ENCODE results near the gene GPR75.

Gene GPR75

DNA sequence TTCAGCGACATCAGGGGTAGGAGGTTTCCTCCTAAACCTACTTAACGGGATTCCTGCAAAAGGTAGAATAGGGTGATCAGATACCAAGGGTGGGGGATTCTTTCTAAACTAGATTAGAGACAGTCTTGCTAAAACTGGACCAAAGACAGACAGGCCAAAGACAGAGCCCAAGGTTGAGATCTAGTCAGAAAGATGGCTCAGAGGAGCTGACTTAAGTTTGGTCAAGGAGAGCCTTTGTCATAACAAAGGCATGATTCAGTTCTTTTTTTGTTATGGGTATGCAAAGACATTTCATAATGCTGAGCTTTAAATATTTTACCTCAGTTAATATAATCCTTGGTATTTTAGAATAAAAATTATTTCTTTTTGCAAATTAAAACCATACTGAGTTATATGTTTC, 17.8 kb upstream of the GPR75 start:
- no peak overlapping the region for H3K4ac ChIP-seq (ENCODE audit: low read depth, low read length)
- no CpG with 5 or more reads among the region's 2 CpGs for WGBS (ENCODE audit: extremely low coverage, insufficient coverage, low lambda C conversion rate)
- H3K4me3 ChIP-seq (ENCODE audit: low read length): no peak overlapping the region
- no peaks in the 10 kb centered on the region for H3K4me1 ChIP-seq (ENCODE audit: control insufficient read depth, low read depth, low read length)
- H3K18ac ChIP-seq (ENCODE audit: low read length): no peak overlapping the region
- H3K79me2 ChIP-seq (ENCODE audit: control insufficient read depth, insufficient read depth, low read length): no peaks in the 10 kb centered on the region
- H3K4me2 ChIP-seq (ENCODE audit: low read length): no peak overlapping the region
- H3K36me3 ChIP-seq (ENCODE audit: control insufficient read depth, insufficient read depth, low read length): peaks cover 3% of the 10 kb centered on the region
- no peak overlapping the region for H2AK5ac ChIP-seq (ENCODE audit: low read length)
- no peak overlapping the region for H2BK120ac ChIP-seq (ENCODE audit: low read depth, low read length)
- H3K27me3 ChIP-seq (ENCODE audit: insufficient read depth, low read length, poor library complexity): no peaks in the 10 kb centered on the region
- no peak overlapping the region for H3K56ac ChIP-seq (ENCODE audit: low read length)
- H2BK5ac ChIP-seq (ENCODE audit: low read length): no peak overlapping the region
- no peaks in the 10 kb centered on the region for H3K79me1 ChIP-seq (ENCODE audit: low read length)
- H3K9ac ChIP-seq (ENCODE audit: low read length): no peak overlapping the region
- H3K23ac ChIP-seq (ENCODE audit: low read length): no peak overlapping the region
- H3K27ac ChIP-seq (ENCODE audit: low read depth, low read length): no peak overlapping the region
- no peak for DNase-seq
- no peak overlapping the region for H4K5ac ChIP-seq (ENCODE audit: low read length)
- H2BK15ac ChIP-seq (replicated peaks; ENCODE audit: low read depth): no peak overlapping the region
- no peak overlapping the region for H4K8ac ChIP-seq (ENCODE audit: low read depth, low read length)

DNA sequence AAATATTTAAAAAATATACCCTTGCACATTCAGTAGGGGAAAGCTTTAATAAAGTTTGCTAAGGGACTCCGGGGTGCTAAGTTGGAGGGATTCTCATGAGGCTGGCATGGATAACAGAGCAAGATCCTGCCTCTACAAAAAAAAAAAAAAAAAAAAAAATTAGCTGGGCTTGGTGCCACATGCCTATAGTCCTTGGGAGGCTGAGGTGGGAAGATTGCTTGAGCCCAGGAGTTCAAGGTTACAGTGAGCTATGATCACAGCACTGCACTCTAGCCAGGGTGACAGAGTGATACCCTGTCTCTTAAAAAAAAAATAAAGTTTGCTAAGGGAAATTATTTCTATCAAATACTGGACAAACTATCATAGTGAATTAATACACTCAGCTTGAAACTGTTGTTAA, 17.3 kb upstream of the GPR75 start:
- Histone ChIP-seq H3K27me3 (ENCODE audit: insufficient read depth, low read length, poor library complexity) (no peaks in the 10 kb centered on the region), H3K4me3 (ENCODE audit: low read length) (no peak overlapping the region), H3K36me3 (ENCODE audit: control insufficient read depth, insufficient read depth, low read length) (peaks cover 3% of the 10 kb centered on the region)

DNA sequence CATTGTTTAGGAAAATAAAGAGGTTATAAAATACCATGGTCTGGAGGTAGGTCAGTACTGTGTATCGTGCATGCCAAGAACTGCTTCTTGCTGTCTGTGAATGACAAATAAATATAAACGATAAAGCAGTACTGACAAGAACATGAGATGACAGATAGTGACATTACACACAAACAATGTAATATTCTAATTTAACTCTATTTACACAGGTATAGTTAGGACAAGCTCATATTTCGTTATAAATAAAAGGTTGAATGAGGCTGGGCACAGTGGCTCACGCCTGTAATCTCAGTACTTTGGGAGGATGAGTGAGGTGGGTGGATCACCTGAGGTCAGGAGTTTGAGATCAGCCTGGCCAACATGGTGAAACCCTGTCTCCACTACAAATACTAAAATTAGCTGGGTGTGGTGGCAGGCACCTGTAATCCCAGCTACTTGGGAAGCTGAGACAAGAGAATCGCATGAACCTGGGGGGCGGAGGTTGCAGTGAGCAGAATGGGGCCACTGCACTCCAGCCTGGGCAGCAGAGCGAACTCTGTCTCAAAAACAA, 14.7 kb upstream of the GPR75 start:
- Histone ChIP-seq H3K36me3 (ENCODE audit: control insufficient read depth, insufficient read depth, low read length) (peaks cover 3% of the 10 kb centered on the region), H3K23ac (ENCODE audit: low read length) (no peak overlapping the region), H3K27ac (ENCODE audit: low read depth, low read length) (no peak overlapping the region), H3K56ac (ENCODE audit: low read length) (no peak overlapping the region), H3K4me1 (ENCODE audit: control insufficient read depth, low read depth, low read length) (no peaks in the 10 kb centered on the region), H2AK5ac (ENCODE audit: low read length) (no peak overlapping the region), H3K18ac (ENCODE audit: low read length) (no peak overlapping the region), H2BK120ac (ENCODE audit: low read depth, low read length) (no peak overlapping the region), H3K9ac (ENCODE audit: low read length) (no peak overlapping the region), H3K4me3 (ENCODE audit: low read length) (no peak overlapping the region), H3K79me1 (ENCODE audit: low read length) (no peaks in the 10 kb centered on the region), H3K79me2 (ENCODE audit: control insufficient read depth, insufficient read depth, low read length) (no peaks in the 10 kb centered on the region), H4K8ac (ENCODE audit: low read depth, low read length) (no peak overlapping the region), H2BK15ac (replicated peaks; ENCODE audit: low read depth) (no peak overlapping the region), H2BK5ac (ENCODE audit: low read length) (no peak overlapping the region), H4K5ac (ENCODE audit: low read length) (no peak overlapping the region), H3K4me2 (ENCODE audit: low read length) (no peak overlapping the region), H3K27me3 (ENCODE audit: insufficient read depth, low read length, poor library complexity) (no peaks in the 10 kb centered on the region), H3K4ac (ENCODE audit: low read depth, low read length) (no peak overlapping the region)
- no peak for DNase-seq
- no CpG with 5 or more reads among the region's 7 CpGs for WGBS (ENCODE audit: extremely low coverage, insufficient coverage, low lambda C conversion rate)

More for the DNA sequence above, 17.3 kb upstream of the GPR75 start:
- Histone ChIP-seq H3K4me1 (ENCODE audit: control insufficient read depth, low read depth, low read length) (no peaks in the 10 kb centered on the region), H3K4ac (ENCODE audit: low read depth, low read length) (no peak overlapping the region), H3K23ac (ENCODE audit: low read length) (no peak overlapping the region), H2BK5ac (ENCODE audit: low read length) (no peak overlapping the region), H2BK15ac (replicated peaks; ENCODE audit: low read depth) (no peak overlapping the region), H2BK120ac (ENCODE audit: low read depth, low read length) (no peak overlapping the region), H3K79me2 (ENCODE audit: control insufficient read depth, insufficient read depth, low read length) (no peaks in the 10 kb centered on the region), H4K8ac (ENCODE audit: low read depth, low read length) (no peak overlapping the region), H3K4me2 (ENCODE audit: low read length) (no peak overlapping the region), H3K56ac (ENCODE audit: low read length) (no peak overlapping the region), H3K79me1 (ENCODE audit: low read length) (no peaks in the 10 kb centered on the region), H3K27ac (ENCODE audit: low read depth, low read length) (no peak overlapping the region), H2AK5ac (ENCODE audit: low read length) (no peak overlapping the region), H4K5ac (ENCODE audit: low read length) (no peak overlapping the region), H3K9ac (ENCODE audit: low read length) (no peak overlapping the region), H3K18ac (ENCODE audit: low read length) (no peak overlapping the region)
- no CpG with 5 or more reads among the region's 1 CpG for WGBS (ENCODE audit: extremely low coverage, insufficient coverage, low lambda C conversion rate)
- no peak for DNase-seq

DNA sequence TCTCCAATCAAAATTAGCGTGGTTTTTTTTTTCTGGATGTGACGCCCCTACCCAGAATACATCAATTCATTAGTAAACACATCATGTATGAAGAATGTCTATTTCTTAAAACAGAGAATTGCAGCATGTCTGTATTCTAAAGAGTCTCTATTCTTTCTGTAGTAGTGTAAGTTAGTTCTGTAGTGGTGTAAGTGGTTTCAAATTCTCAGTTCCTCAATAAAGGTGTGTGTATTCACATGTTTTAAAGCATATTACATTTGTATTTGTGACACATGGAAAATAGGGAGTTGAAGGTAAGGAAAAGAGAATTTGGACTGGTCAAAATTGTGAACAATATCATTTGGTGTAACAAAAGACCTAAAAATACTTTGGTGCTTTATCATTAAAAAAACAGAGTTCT, 8.0 kb upstream of the GPR75 start:
- H3K79me2 ChIP-seq (ENCODE audit: control insufficient read depth, insufficient read depth, low read length): no peaks in the 10 kb centered on the region
- WGBS (ENCODE audit: extremely low coverage, insufficient coverage, low lambda C conversion rate): no CpG with 5 or more reads among the region's 2 CpGs
- H3K27ac ChIP-seq (ENCODE audit: low read depth, low read length): no peak overlapping the region
- H2BK15ac ChIP-seq (replicated peaks; ENCODE audit: low read depth): no peak overlapping the region
- no peaks in the 10 kb centered on the region for H3K79me1 ChIP-seq (ENCODE audit: low read length)
- H2BK5ac ChIP-seq (ENCODE audit: low read length): no peak overlapping the region
- H3K4ac ChIP-seq (ENCODE audit: low read depth, low read length): no peak overlapping the region
- no peaks in the 10 kb centered on the region for H3K4me1 ChIP-seq (ENCODE audit: control insufficient read depth, low read depth, low read length)
- H3K4me2 ChIP-seq (ENCODE audit: low read length): no peak overlapping the region
- H2BK120ac ChIP-seq (ENCODE audit: low read depth, low read length): no peak overlapping the region
- H2AK5ac ChIP-seq (ENCODE audit: low read length): no peak overlapping the region
- peaks cover 2% of the 10 kb centered on the region for H3K36me3 ChIP-seq (ENCODE audit: control insufficient read depth, insufficient read depth, low read length)
- no peaks in the 10 kb centered on the region for H3K27me3 ChIP-seq (ENCODE audit: insufficient read depth, low read length, poor library complexity)
- no peak overlapping the region for H4K8ac ChIP-seq (ENCODE audit: low read depth, low read length)
- DNase-seq: no peak
- no peak overlapping the region for H4K5ac ChIP-seq (ENCODE audit: low read length)
- H3K9ac ChIP-seq (ENCODE audit: low read length): no peak overlapping the region
- H3K56ac ChIP-seq (ENCODE audit: low read length): no peak overlapping the region
- H3K23ac ChIP-seq (ENCODE audit: low read length): no peak overlapping the region
- no peak overlapping the region for H3K18ac ChIP-seq (ENCODE audit: low read length)
- H3K4me3 ChIP-seq (ENCODE audit: low read length): no peak overlapping the region

DNA sequence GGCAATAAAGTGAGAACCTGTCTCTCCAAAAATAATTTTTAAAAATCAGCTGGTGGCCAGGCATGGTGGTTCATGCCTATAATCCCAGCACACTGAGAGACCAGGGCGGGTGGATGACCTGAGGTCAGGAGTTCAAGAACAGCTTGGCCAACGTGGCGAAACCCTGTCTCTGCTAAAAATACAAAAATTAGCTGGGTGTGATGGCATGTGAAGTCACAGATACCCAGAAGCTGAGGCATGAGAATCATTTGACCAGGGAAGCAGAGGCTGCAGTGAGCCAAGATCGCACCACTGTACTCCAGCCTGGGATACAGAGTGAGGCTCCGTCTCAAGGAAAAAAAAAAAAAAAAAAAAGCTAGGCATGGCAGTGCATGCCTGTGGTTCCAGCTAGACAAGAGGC, 7.4 kb upstream of the GPR75 start:
- Histone ChIP-seq H3K9ac (ENCODE audit: low read length) (no peak overlapping the region), H4K5ac (ENCODE audit: low read length) (no peak overlapping the region), H3K27me3 (ENCODE audit: insufficient read depth, low read length, poor library complexity) (no peaks in the 10 kb centered on the region), H3K79me2 (ENCODE audit: control insufficient read depth, insufficient read depth, low read length) (no peaks in the 10 kb centered on the region), H3K18ac (ENCODE audit: low read length) (no peak overlapping the region), H3K4me1 (ENCODE audit: control insufficient read depth, low read depth, low read length) (no peaks in the 10 kb centered on the region), H3K4ac (ENCODE audit: low read depth, low read length) (no peak overlapping the region), H3K56ac (ENCODE audit: low read length) (no peak overlapping the region), H3K4me2 (ENCODE audit: low read length) (no peak overlapping the region), H3K4me3 (ENCODE audit: low read length) (no peak overlapping the region), H3K79me1 (ENCODE audit: low read length) (no peaks in the 10 kb centered on the region), H2BK120ac (ENCODE audit: low read depth, low read length) (no peak overlapping the region), H2AK5ac (ENCODE audit: low read length) (no peak overlapping the region), H2BK15ac (replicated peaks; ENCODE audit: low read depth) (no peak overlapping the region), H3K27ac (ENCODE audit: low read depth, low read length) (no peak overlapping the region), H3K36me3 (ENCODE audit: control insufficient read depth, insufficient read depth, low read length) (peaks cover 2% of the 10 kb centered on the region), H3K23ac (ENCODE audit: low read length) (no peak overlapping the region), H4K8ac (ENCODE audit: low read depth, low read length) (no peak overlapping the region), H2BK5ac (ENCODE audit: low read length) (no peak overlapping the region)
- no peak for DNase-seq
- no CpG with 5 or more reads among the region's 5 CpGs for WGBS (ENCODE audit: extremely low coverage, insufficient coverage, low lambda C conversion rate)

DNA sequence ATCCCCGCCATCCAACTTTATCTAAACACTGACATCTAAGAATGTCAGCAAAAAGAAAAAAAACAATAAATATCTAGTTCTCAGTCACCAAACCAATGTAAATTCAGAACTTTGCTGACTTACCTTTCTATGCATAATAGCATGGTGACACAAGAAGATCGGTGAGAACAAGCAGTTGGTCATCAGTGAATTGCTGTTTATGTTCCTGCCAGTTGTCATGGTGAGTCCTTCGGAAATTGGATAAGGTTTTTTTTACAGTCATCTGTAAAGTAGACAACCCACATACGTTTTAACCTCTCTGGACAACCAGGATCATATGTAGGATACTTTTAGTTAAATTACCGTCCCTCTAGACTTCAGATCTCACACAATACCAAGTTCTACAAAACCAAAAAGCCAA, 6.2 kb upstream of the GPR75 start:
- H3K23ac ChIP-seq (ENCODE audit: low read length): no peak overlapping the region
- no peak overlapping the region for H3K4ac ChIP-seq (ENCODE audit: low read depth, low read length)
- H3K56ac ChIP-seq (ENCODE audit: low read length): no peak overlapping the region
- peaks cover 2% of the 10 kb centered on the region for H3K36me3 ChIP-seq (ENCODE audit: control insufficient read depth, insufficient read depth, low read length)
- H3K4me1 ChIP-seq (ENCODE audit: control insufficient read depth, low read depth, low read length): no peaks in the 10 kb centered on the region
- no peak overlapping the region for H2BK5ac ChIP-seq (ENCODE audit: low read length)
- no peak overlapping the region for H4K8ac ChIP-seq (ENCODE audit: low read depth, low read length)
- H3K79me2 ChIP-seq (ENCODE audit: control insufficient read depth, insufficient read depth, low read length): no peaks in the 10 kb centered on the region
- H3K27me3 ChIP-seq (ENCODE audit: insufficient read depth, low read length, poor library complexity): no peaks in the 10 kb centered on the region
- no peak overlapping the region for H2BK120ac ChIP-seq (ENCODE audit: low read depth, low read length)
- H3K9ac ChIP-seq (ENCODE audit: low read length): no peak overlapping the region
- no CpG with 5 or more reads among the region's 5 CpGs for WGBS (ENCODE audit: extremely low coverage, insufficient coverage, low lambda C conversion rate)
- no peak overlapping the region for H3K18ac ChIP-seq (ENCODE audit: low read length)
- H2AK5ac ChIP-seq (ENCODE audit: low read length): no peak overlapping the region
- H3K27ac ChIP-seq (ENCODE audit: low read depth, low read length): no peak overlapping the region
- no peak overlapping the region for H3K4me2 ChIP-seq (ENCODE audit: low read length)
- H3K4me3 ChIP-seq (ENCODE audit: low read length): no peak overlapping the region
- DNase-seq: no peak
- H4K5ac ChIP-seq (ENCODE audit: low read length): no peak overlapping the region
- H3K79me1 ChIP-seq (ENCODE audit: low read length): no peaks in the 10 kb centered on the region
- no peak overlapping the region for H2BK15ac ChIP-seq (replicated peaks; ENCODE audit: low read depth)

Measured in mesendoderm (in vitro differentiated cells).